Smooth muscle cell of the brain vasculature (primary cell): ENCODE results near the gene KREMEN2.
"Not testable (repeated sequence)": the region's sequence is repeated elsewhere in the genome, so short reads cannot be mapped to it uniquely, and the experiment has no call there.

ENCODE experiments used
- DNase-seq: peaks from one replicate; pipeline ENCODE4 v3.0.0-alpha.2; 2012; ENCODE audit warnings: low read depth, low spot score

Gene KREMEN2

DNA sequence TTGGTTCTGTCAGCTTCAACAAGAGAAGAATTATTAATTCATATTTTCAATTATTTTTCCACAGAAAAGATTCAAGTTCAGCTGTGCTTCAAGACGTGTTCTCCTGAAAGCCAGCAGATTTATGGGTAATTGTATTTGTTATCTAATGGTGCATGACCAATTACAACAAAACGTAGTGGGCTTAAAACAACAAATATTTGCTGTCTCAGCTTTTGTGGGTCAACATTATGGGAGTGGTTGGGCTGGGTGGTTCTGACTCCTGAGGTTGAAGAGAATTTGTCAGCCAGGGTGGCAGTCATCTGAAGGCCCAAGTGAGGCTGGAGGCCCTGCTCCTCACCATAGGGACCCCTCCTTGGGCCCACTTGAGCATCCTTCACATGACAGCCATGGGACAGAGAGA is 24.1 kb upstream of the KREMEN2 start:
- no peak for DNase-seq

- no peak for DNase-seq
These were observed 22.0 kb upstream of the KREMEN2 start for GRCh38 chr16:2942045-2942444.

DNA sequence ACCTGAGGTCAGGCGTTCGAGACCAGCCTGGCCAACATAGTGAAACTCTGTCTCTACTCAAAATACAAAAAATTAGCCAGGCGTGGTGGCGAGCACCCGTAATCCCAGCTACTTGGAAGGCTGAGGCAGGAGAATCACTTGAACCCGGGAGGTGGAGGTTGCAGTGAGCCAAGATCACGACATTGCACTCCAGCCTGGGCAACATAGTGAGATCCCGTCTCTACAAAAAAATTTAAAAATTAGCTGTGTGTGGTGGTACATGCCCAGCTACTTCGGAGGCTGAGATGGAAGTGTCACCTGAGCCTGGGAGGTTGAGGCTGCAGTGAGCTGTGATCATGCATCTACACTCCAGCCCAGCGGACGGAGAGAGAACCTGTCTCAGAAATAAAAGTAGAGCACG is 20.4 kb upstream of the KREMEN2 start:
- DNase-seq: not testable (repeated sequence)

- no peak for DNase-seq
These were observed 17.4 kb upstream of the KREMEN2 start for GRCh38 chr16:2946649-2947048.

GRCh38 chr16:2948807-2949704 is 15.0 kb upstream of the KREMEN2 start:
- no peak for DNase-seq

GRCh38 chr16:2949705-2950352 is 14.2 kb upstream of the KREMEN2 start:
- DNase-seq: no peak

GRCh38 chr16:2950353-2950724 is 13.7 kb upstream of the KREMEN2 start:
- no peak for DNase-seq

DNA sequence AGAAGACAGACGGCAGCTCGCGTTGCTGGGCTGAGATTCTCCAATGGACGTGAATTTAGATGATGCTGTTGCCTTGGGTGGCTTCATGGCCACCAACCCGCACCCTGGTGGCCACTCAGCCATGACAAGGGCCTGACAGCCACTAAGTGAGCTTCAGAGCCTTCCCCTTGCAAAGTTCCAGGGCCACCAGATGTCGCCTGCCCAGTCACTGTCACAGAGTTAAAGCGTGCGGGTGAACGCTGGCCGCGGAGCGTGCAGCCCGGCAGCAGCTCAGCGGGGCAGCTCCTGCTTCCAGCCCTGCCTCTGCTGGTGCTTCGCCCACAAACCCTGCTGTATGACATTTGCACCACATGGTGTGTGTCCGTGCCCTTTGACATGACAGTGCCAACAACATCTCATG is 13.3 kb upstream of the KREMEN2 start:
- no peak for DNase-seq

GRCh38 chr16:2952679-2953078 is 11.4 kb upstream of the KREMEN2 start:
- DNase-seq: no peak

GRCh38 chr16:2953706-2954627 is 10.1 kb upstream of the KREMEN2 start:
- no peak for DNase-seq

GRCh38 chr16:2954656-2955381 is 9.3 kb upstream of the KREMEN2 start:
- DNase-seq: no peak

DNA sequence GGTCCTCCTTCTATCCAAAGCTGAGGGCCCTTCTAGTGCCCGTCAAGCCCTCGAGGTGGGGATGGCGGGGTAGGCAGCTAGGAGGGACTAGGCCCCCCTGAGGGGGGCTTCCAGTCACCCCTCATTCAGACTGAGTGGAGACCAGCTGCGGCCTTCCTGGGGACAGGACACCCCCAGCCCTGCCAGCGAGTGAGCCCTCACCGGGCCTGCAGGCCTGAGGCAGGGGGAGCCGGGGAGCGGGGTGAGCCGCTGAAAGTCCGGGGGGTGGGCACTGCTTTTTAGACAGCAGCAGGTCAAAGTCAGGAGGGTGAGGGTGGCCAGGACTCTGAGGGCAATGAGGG is 8.7 kb upstream of the KREMEN2 start:
- DNase-seq: no peak

DNA sequence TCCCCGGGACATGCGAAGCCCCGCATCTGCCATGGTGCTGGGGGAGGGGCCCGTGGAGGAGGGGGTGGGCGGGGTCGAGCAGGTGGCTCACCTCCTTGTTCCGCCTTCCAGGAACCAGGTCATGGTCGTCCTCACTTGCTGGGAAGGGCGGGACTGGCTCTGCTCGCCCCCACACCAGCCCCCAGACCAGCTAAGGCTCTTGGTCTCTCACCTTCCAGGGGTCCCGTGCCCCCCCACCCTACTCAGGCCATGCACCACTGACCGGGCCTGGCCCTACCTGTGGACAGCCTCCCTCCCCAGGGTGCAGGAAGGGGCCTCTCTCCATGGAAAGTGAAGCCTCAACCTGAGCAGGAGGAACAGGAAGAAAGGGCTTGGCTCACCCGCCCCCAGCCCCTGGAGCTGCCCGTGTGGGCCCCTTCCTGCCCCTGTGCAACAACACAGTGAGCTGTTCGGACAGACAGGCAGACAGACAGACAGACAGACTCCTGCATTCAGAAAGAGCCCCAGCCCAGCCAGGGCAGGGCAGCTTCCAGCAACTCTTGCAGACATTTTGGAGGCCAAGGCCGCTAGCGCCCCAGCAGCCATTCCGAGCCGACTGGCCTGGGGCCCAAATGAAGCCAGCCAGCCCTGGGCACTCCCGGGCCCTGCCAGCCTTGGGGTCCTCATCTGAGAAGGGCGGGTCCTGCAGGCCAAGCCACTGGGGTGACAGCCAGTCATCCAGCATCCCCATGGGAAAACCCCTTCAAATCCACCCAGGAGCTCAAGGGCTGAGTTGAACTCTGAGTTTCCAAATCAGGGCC is 8.1 kb upstream of the KREMEN2 start:
- DNase-seq: no peak

DNA sequence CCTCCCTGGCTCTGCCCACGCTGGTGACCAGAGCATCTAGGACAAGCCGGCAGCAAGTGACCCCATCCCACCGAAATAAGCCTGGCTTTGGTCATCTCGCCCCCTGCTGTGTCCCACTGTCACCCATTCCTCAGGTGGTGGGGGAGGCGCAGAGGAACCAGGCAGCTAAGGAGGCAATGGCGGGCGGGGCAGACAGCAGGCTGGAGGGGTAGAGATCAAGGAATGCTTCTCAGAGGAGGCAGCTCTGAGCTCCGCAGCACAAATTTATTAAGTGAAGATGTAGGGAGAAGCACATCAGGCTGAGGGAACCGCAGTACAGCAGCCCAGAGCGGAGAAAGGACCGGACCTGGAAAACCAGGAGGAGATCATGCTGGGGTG is 7.5 kb upstream of the KREMEN2 start:
- no peak for DNase-seq

- DNase-seq: no peak
These were observed 4.9 kb upstream of the KREMEN2 start for GRCh38 chr16:2959206-2959605.

- no peak for DNase-seq
These were observed 3.7 kb upstream of the KREMEN2 start for GRCh38 chr16:2960183-2961010.

DNA sequence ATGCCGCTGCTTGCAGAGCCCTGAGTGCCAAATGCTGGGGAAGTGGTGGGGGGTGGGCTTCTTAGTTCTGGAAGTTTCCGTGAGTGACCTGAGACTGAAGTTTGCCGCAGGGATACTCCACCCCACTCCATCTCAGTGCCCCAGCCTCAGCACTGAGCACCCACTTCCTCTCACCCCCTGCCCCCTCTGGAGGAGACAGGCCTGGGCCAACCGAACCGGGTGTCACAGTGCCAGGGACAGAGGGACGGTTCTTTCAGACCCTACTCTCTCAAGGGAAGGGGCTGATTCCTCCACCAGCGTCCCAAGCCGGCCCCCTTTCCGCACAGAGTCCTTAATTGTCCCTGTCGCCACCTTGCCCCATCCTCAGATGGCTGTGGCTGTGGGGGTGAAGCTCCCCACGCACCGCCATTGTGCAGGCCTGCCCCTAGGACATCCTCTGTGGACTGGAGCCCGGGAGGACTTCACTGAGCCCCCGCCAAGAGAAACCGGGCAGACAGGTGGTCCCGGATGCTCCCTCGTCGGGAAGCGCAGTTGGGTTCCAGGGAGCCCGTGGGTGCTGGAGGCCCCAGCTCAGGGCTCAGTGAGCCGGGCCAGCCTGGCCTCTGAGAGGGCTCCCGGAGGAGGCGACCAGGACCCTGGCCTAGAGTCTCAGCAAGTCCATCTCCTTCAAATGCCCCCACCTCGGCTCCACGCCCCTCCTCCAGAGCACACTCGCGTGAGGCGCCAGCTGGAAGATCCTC is 1.6 kb upstream of the KREMEN2 start:
- DNase-seq: no peak

DNA sequence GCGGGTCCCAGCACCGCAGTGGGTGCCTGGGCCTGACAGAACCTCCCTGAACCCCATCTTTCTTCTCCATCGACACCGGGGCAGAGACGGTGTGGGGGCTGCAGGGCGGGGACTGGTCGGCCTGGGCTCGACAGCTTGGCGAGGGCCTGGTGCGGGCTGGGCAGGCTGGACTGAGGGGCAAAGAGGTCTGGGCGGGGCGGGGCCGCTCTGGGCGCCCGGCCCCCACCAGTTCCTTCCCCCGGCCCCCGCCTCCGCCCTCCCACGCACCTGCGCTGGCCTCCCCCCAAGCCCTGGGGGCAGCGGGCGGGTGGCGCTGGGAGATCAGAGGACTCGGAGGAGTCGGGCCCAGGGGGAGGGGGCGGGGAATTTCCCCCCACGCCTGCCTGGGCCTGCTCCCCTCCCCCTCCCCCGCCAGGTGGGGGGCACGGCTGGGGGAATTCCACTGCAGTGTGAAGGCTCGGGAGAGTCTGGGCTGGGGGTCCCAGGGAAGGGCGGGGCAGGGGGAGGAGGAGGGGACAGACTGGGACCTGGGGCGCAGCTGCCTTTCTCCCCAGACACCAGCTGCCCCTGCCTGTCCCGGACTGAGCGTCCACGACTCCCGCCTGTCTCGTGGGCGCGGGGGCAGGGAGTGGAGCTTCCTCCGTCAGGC is 877 bp upstream of the KREMEN2 start:
- DNase-seq: no peak
